ENCODE measurements around the gene SEC63.
"Not testable (repeated sequence)": the region's sequence is repeated elsewhere in the genome, so short reads cannot be mapped to it uniquely, and the experiment has no call there.

The SEC63 gene

GRCh38 chr6:107941199-107941598 is 16.8 kb downstream of the SEC63 start:
- H3K27me3 ChIP-seq (ENCODE audit: insufficient read depth, low read depth): no peaks in the 10 kb centered on the region
- H4K20me1 ChIP-seq (ENCODE audit: insufficient read depth): 0 out of 2 replicates have a peak, but pooled peaks cover 3% of the 10 kb centered on the region
- H3K79me2 ChIP-seq (ENCODE audit: insufficient read depth, low read depth): peaks cover 68% of the 10 kb centered on the region
- H2AFZ ChIP-seq (ENCODE audit: low read depth): no peak overlapping the region
- no peak overlapping the region for H3K4me3 ChIP-seq (IDR thresholded peaks at IDR 0.05; ENCODE audit: insufficient read depth, low read depth, low read length)
- no peak overlapping the region for H3K9ac ChIP-seq
- no peaks in the 10 kb centered on the region for H3K4me1 ChIP-seq (ENCODE audit: low read depth, poor library complexity, severe bottlenecking)
- H3K27ac ChIP-seq: no peak overlapping the region
- H3K36me3 ChIP-seq (ENCODE audit: insufficient read depth): no peaks in the 10 kb centered on the region
- H3K4me2 ChIP-seq: no peak overlapping the region
- no peak for TF ChIP-seq CTCF (conservative IDR thresholded peaks at IDR 0.05; ENCODE audit: low read depth, low read length)

GRCh38 chr6:107936910-107937292 is 21.1 kb downstream of the SEC63 start:
- not testable (repeated sequence) for H4K20me1 ChIP-seq (ENCODE audit: insufficient read depth); H3K4me2 ChIP-seq; H3K27me3 ChIP-seq (ENCODE audit: insufficient read depth, low read depth); H3K27ac ChIP-seq; H3K4me1 ChIP-seq (ENCODE audit: low read depth, poor library complexity, severe bottlenecking); H2AFZ ChIP-seq (ENCODE audit: low read depth); H3K9ac ChIP-seq; H3K36me3 ChIP-seq (ENCODE audit: insufficient read depth); H3K4me3 ChIP-seq (IDR thresholded peaks at IDR 0.05; ENCODE audit: insufficient read depth, low read depth, low read length)
- H3K79me2 ChIP-seq (ENCODE audit: insufficient read depth, low read depth): peaks cover 34% of the 10 kb centered on the region

GRCh38 chr6:107936162-107936909 is 21.7 kb downstream of the SEC63 start:
- peaks cover 29% of the 10 kb centered on the region for H3K79me2 ChIP-seq (ENCODE audit: insufficient read depth, low read depth)
- TF ChIP-seq CTCF (conservative IDR thresholded peaks at IDR 0.05; ENCODE audit: low read depth, low read length): no peak
- no peaks in the 10 kb centered on the region for H4K20me1 ChIP-seq (ENCODE audit: insufficient read depth)

GRCh38 chr6:107934229-107934628 is 23.8 kb downstream of the SEC63 start:
- H3K4me3 ChIP-seq (IDR thresholded peaks at IDR 0.05; ENCODE audit: insufficient read depth, low read depth, low read length); H3K4me2 ChIP-seq; H3K4me1 ChIP-seq (ENCODE audit: low read depth, poor library complexity, severe bottlenecking); H3K27me3 ChIP-seq (ENCODE audit: insufficient read depth, low read depth); H2AFZ ChIP-seq (ENCODE audit: low read depth); H3K9ac ChIP-seq; H3K36me3 ChIP-seq (ENCODE audit: insufficient read depth); H4K20me1 ChIP-seq (ENCODE audit: insufficient read depth); H3K27ac ChIP-seq: not testable (repeated sequence)
- H3K79me2 ChIP-seq (ENCODE audit: insufficient read depth, low read depth): peaks cover 19% of the 10 kb centered on the region; the same call in 1 of the 2 replicates

More at GRCh38 chr6:107936162-107936909, 21.7 kb downstream of the SEC63 start:
- H3K4me2 ChIP-seq: no peak overlapping the region
- H3K4me1 ChIP-seq (ENCODE audit: low read depth, poor library complexity, severe bottlenecking): no peaks in the 10 kb centered on the region
- H2AFZ ChIP-seq (ENCODE audit: low read depth): no peak overlapping the region
- H3K27me3 ChIP-seq (ENCODE audit: insufficient read depth, low read depth): no peaks in the 10 kb centered on the region
- no peak overlapping the region for H3K27ac ChIP-seq
- H3K4me3 ChIP-seq (IDR thresholded peaks at IDR 0.05; ENCODE audit: insufficient read depth, low read depth, low read length): no peak overlapping the region
- no peaks in the 10 kb centered on the region for H3K36me3 ChIP-seq (ENCODE audit: insufficient read depth)
- H3K9ac ChIP-seq: no peak overlapping the region

- no peaks in the 10 kb centered on the region for H4K20me1 ChIP-seq (ENCODE audit: insufficient read depth)
- no peak overlapping the region for H3K9ac ChIP-seq
- H3K27me3 ChIP-seq (ENCODE audit: insufficient read depth, low read depth): no peaks in the 10 kb centered on the region
- H3K79me2 ChIP-seq (ENCODE audit: insufficient read depth, low read depth): peaks cover 6% of the 10 kb centered on the region; the same call in 1 of the 2 replicates
- no peak for TF ChIP-seq CTCF (conservative IDR thresholded peaks at IDR 0.05; ENCODE audit: low read depth, low read length)
- H2AFZ ChIP-seq (ENCODE audit: low read depth): no peak overlapping the region
- no peak overlapping the region for H3K4me2 ChIP-seq
- no peak overlapping the region for H3K4me3 ChIP-seq (IDR thresholded peaks at IDR 0.05; ENCODE audit: insufficient read depth, low read depth, low read length)
- no peak overlapping the region for H3K27ac ChIP-seq
- H3K4me1 ChIP-seq (ENCODE audit: low read depth, poor library complexity, severe bottlenecking): no peaks in the 10 kb centered on the region
- H3K36me3 ChIP-seq (ENCODE audit: insufficient read depth): no peaks in the 10 kb centered on the region
Observed at GRCh38 chr6:107932580-107932979, 25.4 kb downstream of the SEC63 start.
